ENCODE measurements around the gene EML4.
"Not testable (repeated sequence)": the region's sequence is repeated elsewhere in the genome, so short reads cannot be mapped to it uniquely, and the experiment has no call there.

EML4 gene

DNA sequence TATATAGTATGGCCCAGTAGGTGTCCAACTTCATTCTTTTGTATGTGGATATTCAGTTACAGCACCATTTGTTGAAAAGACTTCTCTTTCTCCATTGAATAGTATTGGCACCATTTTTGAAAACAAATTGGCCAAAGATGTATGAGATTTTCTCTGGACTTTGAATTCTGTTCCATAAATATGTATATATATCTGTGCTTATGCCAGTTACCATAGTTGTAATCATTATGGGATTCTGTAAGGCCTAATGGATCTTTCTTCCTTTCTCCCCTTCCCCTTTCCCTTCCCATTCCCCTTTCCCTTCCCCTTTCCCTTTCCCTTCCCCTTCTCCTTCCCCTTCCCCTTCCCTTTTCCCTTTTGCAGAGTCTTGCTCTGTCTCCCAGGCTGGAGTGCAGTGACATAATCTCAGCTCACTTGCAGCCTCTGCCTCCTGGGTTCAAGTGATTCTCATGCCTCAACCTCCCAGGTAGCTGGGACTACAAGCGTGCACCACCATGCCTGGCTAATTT, 140.9 kb downstream of the EML4 start:
- no peak for DNase-seq (ENCODE audit: low read depth)

GRCh38 chr2:42312106-42312505, 143.0 kb downstream of the EML4 start:
- no peak for DNase-seq (ENCODE audit: low read depth)

DNA sequence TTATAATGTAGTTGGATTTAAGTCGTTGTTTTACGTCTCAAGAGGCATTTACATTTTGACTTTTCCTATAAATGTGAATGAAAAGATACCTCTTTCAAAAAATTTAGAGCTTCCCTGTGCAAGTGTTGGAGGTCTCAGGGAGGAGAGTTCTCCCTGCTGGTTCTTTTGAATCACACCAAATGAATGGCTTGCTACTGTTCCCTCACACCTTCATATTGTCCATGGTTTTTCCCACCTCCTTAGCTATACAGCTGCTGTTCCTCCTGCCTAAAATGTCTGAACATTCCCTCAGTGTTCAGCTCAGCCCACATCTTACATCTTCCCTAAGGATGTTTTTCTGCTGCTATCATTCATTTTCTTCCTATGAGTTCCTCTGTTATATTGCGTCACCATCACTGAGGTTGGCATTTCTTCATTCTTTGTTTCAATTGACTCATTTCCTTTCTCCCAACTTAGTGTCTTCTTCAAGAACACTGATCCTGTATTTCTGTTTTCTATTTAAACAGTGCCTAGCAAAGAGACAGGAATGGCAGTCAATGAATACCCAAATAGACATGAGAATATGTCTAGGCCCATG, 145.8 kb downstream of the EML4 start:
- DNase-seq (ENCODE audit: low read depth) = no peak

GRCh38 chr2:42315844-42316470, 146.8 kb downstream of the EML4 start:
- DNase-seq (ENCODE audit: low read depth) = no peak

GRCh38 chr2:42316910-42317309, 147.8 kb downstream of the EML4 start:
- DNase-seq (ENCODE audit: low read depth) = no peak

- DNase-seq (ENCODE audit: low read depth) = no peak
Measured at GRCh38 chr2:42317486-42317885, 148.3 kb downstream of the EML4 start.

DNA sequence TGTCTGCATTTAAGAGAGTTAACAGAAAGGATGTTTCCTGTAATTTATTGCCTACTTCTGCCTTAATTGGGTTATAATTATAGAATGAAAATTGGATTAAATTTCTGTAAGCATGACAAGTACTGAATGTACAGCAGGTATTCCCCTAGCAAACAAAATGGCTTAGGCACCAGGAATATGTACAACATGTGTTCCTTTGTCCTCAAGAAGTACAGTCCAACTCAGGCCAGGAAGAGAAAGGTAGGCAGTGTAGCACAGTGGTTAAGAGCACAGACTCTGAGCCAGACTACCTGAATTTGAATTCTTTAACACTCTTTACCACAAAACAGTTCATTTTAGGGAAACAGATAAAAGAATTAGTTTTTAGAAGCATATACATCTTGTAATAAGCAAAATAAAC, 148.8 kb downstream of the EML4 start:
- DNase-seq (ENCODE audit: low read depth) = no peak

DNA sequence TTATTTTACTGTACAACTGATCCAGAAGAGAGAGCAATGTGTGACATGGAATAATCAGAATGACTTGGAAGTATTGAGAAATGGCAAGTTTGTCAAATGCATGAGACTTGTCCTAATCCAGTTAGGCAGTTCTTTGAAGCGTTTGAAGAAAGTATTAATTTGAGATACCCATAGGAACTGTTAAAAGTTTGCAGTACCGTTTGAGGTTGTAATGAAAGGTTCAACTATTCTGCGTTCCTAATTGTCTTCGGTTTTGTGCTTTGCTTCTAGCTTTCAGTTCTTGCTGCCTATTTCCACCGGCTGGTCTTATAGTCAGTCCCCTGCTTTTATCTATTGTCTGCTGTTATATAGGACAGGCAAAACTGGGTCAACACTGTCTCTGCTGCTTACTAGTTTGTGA, 150.1 kb downstream of the EML4 start:
- DNase-seq (ENCODE audit: low read depth) = no peak

- DNase-seq (ENCODE audit: low read depth) = no peak
Measured at GRCh38 chr2:42321452-42322064, 152.4 kb downstream of the EML4 start.

DNA sequence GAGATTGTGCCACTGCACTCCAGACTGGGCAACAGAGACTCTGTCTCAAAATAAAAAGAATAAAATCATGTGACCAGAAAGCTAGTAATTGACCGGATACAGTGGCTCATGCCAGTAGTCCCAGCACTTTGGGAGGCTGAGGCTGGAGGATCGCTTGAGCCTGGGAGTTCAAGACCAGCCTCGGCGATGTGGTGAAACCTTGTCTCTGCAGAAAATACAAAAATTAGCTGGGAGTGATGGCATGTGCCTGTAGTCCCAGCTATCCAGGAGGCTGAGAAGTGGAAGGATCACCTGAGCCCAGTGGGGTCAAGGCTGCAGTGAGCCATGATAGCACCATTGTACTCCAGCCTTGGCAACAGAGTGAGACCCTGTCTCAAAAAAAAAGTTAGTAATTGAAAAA, 155.1 kb downstream of the EML4 start:
- DNase-seq (ENCODE audit: low read depth) = no peak

DNA sequence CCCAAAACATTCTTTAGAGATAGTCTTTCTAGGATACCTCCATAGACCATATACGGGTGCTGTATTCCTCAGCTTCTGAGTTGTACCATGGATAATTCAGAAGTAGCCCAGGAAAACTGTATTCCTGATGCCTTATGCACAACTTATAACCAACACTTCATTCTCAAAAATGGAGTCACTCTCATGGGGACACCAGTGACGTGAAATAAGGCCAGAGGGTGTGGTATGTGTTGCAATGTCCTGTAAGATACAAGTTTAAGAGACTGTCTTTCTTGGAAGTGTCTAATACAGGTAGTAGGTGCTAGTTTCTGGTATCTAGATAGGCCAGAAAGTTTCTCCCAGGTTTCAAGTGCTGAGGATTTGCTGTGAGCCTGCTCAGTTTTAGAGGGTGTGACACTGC, 155.8 kb downstream of the EML4 start:
- DNase-seq (ENCODE audit: low read depth) = no peak

DNA sequence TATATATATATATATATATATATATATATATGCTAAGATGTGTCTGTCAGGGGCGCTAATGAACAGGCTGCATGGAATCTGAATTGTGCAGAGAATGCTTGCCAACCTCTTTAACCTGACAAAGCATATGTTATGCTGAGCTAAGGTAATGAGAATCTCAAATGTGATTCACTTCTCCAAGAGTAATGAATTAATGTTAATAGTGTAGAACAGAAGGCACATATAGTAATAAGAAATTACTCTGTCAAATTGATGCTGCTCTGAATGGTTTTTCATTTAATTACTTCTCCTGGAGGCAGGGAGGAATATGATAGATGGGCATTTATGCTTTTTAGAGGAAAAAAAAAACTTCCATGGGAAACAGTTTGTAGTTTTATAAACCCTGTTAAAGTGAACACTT, 156.5 kb downstream of the EML4 start:
- DNase-seq (ENCODE audit: low read depth) = no peak

DNA sequence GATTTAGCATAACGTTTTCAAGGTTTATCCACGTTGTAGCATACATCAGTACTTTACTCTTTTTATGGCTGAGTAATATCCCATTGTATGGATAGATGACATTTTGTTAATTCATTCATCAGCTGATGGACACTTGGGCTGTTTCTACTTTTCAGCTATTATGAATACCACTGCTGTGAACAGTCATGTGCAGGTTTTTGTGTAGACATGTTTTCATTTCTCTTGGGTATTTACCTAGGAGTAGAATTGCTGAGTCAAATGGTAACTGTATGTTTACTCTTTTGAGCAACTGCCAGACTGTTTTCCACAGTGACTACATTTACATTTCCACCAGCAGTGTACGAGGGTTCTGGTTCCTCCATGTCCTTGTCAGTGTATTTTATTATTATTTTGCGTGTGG, 158.0 kb downstream of the EML4 start:
- DNase-seq (ENCODE audit: low read depth) = no peak

DNA sequence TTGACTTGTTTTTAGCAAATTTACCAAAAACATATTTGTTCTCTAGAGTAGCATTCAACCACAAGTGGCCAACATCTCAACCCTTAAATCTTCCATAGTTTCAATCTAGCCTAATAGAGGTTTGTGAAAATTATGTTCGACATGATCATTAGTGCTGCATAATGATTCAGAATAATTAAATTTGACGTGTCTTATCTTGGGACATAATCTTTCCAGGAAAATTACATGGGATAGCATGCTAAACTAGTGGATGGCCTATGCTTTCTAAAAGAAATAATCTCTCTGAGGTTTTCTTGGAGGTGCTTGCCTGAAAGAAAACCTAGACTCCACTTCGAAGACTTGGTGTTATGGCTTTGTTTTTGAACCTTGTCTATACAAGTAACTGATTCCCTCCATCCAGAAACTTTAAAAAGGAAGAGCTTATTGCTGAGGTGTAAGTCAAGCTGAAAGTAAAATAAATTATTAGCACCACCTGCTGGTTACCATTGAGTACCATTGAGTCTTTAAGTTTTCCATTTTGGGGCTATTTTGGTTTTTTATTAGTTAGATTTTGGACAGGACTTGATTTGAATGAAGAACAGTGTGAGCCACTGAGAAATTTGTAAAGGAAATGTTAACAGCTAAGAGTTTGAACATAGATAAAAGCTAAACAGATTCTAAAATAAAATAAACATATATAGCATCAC, 159.1 kb downstream of the EML4 start:
- DNase-seq (ENCODE audit: low read depth) = no peak

DNA sequence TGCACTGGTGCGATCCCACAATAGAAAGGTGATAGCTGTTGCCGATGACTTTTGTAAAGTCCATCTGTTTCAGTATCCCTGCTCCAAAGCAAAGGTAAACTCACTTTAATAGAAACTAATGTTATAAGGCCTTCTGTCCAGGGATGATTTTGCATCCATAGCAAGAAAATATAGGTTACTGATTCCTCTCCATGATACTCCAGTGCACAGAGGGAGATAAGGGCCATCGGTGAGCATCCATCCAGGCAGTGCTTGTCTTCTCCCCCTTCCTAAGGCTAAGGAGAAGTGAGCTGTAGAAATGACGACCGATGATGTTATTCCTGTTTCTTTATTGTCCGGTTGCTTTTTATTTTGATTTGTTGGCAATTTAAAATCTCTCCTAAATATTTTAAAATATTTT, 159.8 kb downstream of the EML4 start:
- no peak for DNase-seq (ENCODE audit: low read depth)

DNA sequence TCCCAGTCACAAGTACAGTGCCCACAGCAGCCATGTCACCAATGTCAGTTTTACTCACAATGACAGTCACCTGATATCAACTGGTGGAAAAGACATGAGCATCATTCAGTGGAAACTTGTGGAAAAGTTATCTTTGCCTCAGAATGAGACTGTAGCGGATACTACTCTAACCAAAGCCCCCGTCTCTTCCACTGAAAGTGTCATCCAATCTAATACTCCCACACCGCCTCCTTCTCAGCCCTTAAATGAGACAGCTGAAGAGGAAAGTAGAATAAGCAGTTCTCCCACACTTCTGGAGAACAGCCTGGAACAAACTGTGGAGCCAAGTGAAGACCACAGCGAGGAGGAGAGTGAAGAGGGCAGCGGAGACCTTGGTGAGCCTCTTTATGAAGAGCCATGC, 160.6 kb downstream of the EML4 start:
- no peak for DNase-seq (ENCODE audit: low read depth)

DNA sequence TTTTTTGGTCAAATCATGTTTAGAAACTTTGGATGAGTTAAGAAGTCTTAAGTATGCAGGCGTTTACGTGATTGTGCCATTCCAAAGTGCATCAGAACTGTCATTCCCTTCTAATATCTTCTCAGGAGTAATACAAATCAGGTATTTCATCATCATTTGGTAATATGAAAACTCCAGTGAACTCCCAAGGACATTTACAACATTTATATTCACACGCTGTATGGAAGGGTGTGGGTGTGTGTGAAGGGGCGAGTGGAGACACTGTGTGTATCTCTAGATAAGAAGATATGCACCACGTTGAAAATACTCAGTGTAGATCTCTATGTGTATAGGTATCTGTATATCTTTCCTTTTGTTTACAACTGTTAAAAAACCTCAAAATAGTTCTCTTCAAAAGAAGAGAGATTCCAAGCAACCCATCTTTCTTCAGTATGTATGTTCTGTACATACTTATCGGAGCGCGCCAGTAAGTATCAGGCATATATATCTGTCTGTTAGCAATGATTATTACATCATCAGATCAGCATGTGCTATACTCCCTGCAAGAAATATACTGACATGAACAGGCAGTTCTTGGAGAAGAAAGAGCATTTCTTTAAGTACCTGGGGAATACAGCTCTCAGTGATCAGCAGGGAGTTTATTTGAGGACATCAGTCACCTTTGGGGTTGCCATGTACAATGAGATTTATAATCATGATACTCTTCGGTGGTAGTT, 162.6 kb downstream of the EML4 start:
- no peak for DNase-seq (ENCODE audit: low read depth)

- DNase-seq (ENCODE audit: low read depth) = no peak
Measured at GRCh38 chr2:42332575-42332974, 163.4 kb downstream of the EML4 start.

GRCh38 chr2:42333579-42333978, 164.4 kb downstream of the EML4 start:
- DNase-seq (ENCODE audit: low read depth) = no peak

GRCh38 chr2:42334220-42334619, 165.1 kb downstream of the EML4 start:
- DNase-seq (ENCODE audit: low read depth) = no peak

GRCh38 chr2:42334865-42335264, 165.7 kb downstream of the EML4 start:
- DNase-seq (ENCODE audit: low read depth) = not testable (repeated sequence)

DNA sequence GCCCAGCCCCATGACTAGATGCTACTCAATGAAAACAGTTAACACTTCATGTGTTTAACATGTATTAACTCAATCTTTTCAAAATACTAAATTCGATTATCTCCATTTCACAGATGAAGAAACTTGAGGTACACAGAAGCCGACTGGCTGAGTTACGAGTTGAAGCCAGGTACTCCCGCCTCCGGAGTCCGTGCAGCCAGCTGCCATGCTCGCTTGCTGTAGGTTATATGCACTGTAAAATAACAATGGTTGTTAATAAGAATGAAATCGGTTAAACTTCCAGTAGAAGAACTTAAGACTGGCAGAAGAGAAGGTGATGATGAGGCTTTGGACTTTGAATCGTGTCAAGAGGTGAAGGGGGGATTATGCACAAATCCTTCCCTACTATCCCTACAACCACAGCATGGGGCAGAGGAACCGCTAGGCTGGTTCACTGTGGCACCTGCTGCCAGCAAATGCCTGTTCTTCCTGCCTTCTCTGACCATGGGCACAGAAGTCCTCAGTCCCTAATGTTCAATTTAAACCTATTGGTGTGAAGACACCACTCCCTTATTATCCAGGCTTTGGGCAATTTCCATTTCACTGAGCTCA, 166.5 kb downstream of the EML4 start:
- DNase-seq (ENCODE audit: low read depth) = no peak

Measured in stimulated activated CD8-positive, alpha-beta memory T cell treated with anti-CD3 and anti-CD28 coated beads, Interleukin-7, amount 100 ng/mL, for 24 hours (primary cell).